ENCODE results near the gene AGAP1. TPM values are rescaled to one million over a fixed set of nuclear protein-coding genes. Genes with fewer than 3 reads are reported as not detected.

Gene AGAP1
- polyA plus RNA-seq, 1 experiment = 12.4 TPM

DNA sequence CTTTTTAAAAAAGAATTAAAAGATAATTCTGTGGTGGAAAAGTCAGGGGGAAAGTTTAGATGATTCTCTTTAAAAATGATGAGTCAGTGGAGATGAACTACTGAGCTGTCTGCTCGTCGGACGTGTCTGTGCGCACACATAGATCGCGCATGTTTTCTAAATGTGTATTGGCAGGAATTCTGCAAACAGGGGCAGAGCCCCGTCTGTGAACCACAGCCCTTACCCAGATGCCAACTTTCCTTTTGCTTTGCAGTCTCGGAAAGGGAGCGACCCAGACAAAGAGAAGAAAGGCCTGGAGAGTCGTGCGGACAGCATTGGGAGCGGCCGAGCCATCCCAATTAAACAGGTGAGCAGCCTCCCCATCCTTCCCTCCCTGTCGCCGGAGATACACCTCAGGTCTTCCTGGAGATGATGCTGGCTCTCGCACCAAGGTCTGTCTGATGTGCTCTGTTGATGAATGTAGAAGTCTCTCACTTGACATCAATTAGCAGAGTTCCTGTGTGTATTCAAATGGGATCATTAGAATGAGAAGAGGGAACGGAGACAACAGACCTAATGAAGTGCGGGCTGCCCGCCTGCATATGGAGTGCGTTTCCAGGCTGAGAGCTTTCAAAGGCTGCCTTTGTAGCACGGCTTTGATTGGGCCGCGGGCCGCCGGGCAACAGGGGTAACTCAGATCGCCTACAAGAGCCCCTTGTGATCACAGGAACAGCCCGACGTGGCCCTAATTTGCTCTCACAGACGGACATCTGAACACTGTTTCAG lies 313.3 kb downstream of the AGAP1 start:
- ChIA-PET POLR2A (no interaction called here), CTCF (interaction anchor here (0.7 to 4.2 kb wide), 4 partner anchors 28 to 373 kb away, joined by 3 to 76 read pairs (median 5); no protein-coding TSS in a partner anchor)
- no peak overlapping the region for H3K27ac ChIP-seq (ENCODE audit: low read depth, low read length)
- no peak overlapping the region for H3K4me3 ChIP-seq (ENCODE audit: low read depth, low read length)
- no peaks in the 10 kb centered on the region; the same call in 1 of the 2 replicates for H3K9me3 ChIP-seq (ENCODE audit: control insufficient read depth, insufficient read depth, low read length)
- DNase-seq (ENCODE audit: low read depth, low spot score) = no peak
- no peaks in the 10 kb centered on the region for H3K27me3 ChIP-seq (ENCODE audit: control insufficient read depth, insufficient read depth, low read length)
- no peak for TF ChIP-seq CTCF (IDR thresholded peaks at IDR 0.05; ENCODE audit: low read depth, low read length)

GRCh38 chr2:235808366-235808765 lies 314.5 kb downstream of the AGAP1 start:
- Histone ChIP-seq H3K27ac (ENCODE audit: low read depth, low read length) (no peak overlapping the region), H3K9me3 (ENCODE audit: control insufficient read depth, insufficient read depth, low read length) (no peaks in the 10 kb centered on the region; the same call in 1 of the 2 replicates), H3K4me3 (ENCODE audit: low read depth, low read length) (no peak overlapping the region), H3K27me3 (ENCODE audit: control insufficient read depth, insufficient read depth, low read length) (no peaks in the 10 kb centered on the region)
- DNase-seq (ENCODE audit: low read depth, low spot score) = no peak
- POLR2A ChIA-PET = no interaction called here
- CTCF ChIA-PET = no interaction called here
- no peak for TF ChIP-seq CTCF (IDR thresholded peaks at IDR 0.05; ENCODE audit: low read depth, low read length)

- POLR2A ChIA-PET = no interaction called here
- TF ChIP-seq CTCF (IDR thresholded peaks at IDR 0.05; ENCODE audit: low read depth, low read length) = no peak
- Histone ChIP-seq H3K9me3 (ENCODE audit: control insufficient read depth, insufficient read depth, low read length) (no peaks in the 10 kb centered on the region; the same call in 1 of the 2 replicates), H3K4me3 (ENCODE audit: low read depth, low read length) (no peak overlapping the region), H3K27me3 (ENCODE audit: control insufficient read depth, insufficient read depth, low read length) (no peaks in the 10 kb centered on the region), H3K27ac (ENCODE audit: low read depth, low read length) (no peak overlapping the region)
- CTCF ChIA-PET = interaction anchor here (0.9 to 1.1 kb wide), 2 partner anchors 31 to 44 kb away, joined by 3 read pairs; no protein-coding TSS in a partner anchor
- DNase-seq (ENCODE audit: low read depth, low spot score) = no peak
These were observed 316.4 kb downstream of the AGAP1 start for GRCh38 chr2:235810252-235810651.

- Histone ChIP-seq H3K27me3 (ENCODE audit: control insufficient read depth, insufficient read depth, low read length) (no peaks in the 10 kb centered on the region), H3K4me3 (ENCODE audit: low read depth, low read length) (no peak overlapping the region), H3K9me3 (ENCODE audit: control insufficient read depth, insufficient read depth, low read length) (no peaks in the 10 kb centered on the region; the same call in 1 of the 2 replicates), H3K27ac (ENCODE audit: low read depth, low read length) (no peak overlapping the region)
- no peak for TF ChIP-seq CTCF (IDR thresholded peaks at IDR 0.05; ENCODE audit: low read depth, low read length)
- ChIA-PET CTCF (interaction anchor here (0.9 to 1.1 kb wide), 2 partner anchors 32 to 44 kb away, joined by 3 read pairs; no protein-coding TSS in a partner anchor), POLR2A (no interaction called here)
- DNase-seq (ENCODE audit: low read depth, low spot score) = no peak
These were observed 317.0 kb downstream of the AGAP1 start for GRCh38 chr2:235810846-235811245.

All from AG04450 (cell line).